AG10803 (cell line): Measurements from ENCODE around the gene ATP12A.
A peak's percentile ranks its signal among the peaks of the same experiment; 100 is the strongest.

Experiments
- DNase-seq: peaks from one replicate; pipeline ENCODE4 v3.0.0; 2010; ENCODE audit warnings: low read depth
- H3K4me3 ChIP-seq: 2 replicates; pipeline ENCODE4 v1.5.1; 2011; ENCODE audit warnings: mild to moderate bottlenecking, low read length, control low read depth
- CTCF ChIP-seq: conservative IDR thresholded peaks from 2 replicates; pipeline ENCODE4 v1.5.1; 2011; ENCODE audit warnings: mild to moderate bottlenecking, low read length, control low read depth, inconsistent platforms

The ATP12A gene

GRCh38 chr13:24679686-24680085, 522 bp upstream of the ATP12A start:
- H3K4me3 ChIP-seq, result no peak overlapping the region
- TF ChIP-seq CTCF, result no peak
- DNase-seq, result no peak

GRCh38 chr13:24680921-24681604, 855 bp downstream of the ATP12A start:
- no peak overlapping the region for H3K4me3 ChIP-seq
- no peak for DNase-seq
- no peak for TF ChIP-seq CTCF

GRCh38 chr13:24681930-24682329, 1.7 kb downstream of the ATP12A start:
- no peak for TF ChIP-seq CTCF
- no peak overlapping the region for H3K4me3 ChIP-seq
- DNase-seq, result no peak

GRCh38 chr13:24682353-24682752, 2.1 kb downstream of the ATP12A start:
- TF ChIP-seq CTCF, result no peak
- H3K4me3 ChIP-seq, result no peak overlapping the region

GRCh38 chr13:24683351-24683750, 3.1 kb downstream of the ATP12A start:
- H3K4me3 ChIP-seq, result no peak overlapping the region
- no peak for TF ChIP-seq CTCF
- no peak for DNase-seq

More at GRCh38 chr13:24682353-24682752, 2.1 kb downstream of the ATP12A start:
- DNase-seq, result no peak

GRCh38 chr13:24683838-24684599, 3.8 kb downstream of the ATP12A start:
- DNase-seq, result peak; percentile 23
- no peak overlapping the region for H3K4me3 ChIP-seq
- peak; percentile 80 for TF ChIP-seq CTCF

GRCh38 chr13:24684600-24684998, 4.4 kb downstream of the ATP12A start:
- DNase-seq, result peak; percentile 33
- no peak overlapping the region for H3K4me3 ChIP-seq
- no peak for TF ChIP-seq CTCF
